DND-41 (cell line): Measurements from ENCODE around the gene NLRP3.

Experiments
- EZH2 ChIP-seq: IDR thresholded peaks from 3 replicates; pipeline ENCODE4 v1.6.1; 2012; ENCODE audit warnings: borderline replicate concordance, low read depth, mild to moderate bottlenecking, moderate library complexity, low read length, inconsistent platforms; ENCODE audit not compliant: severe bottlenecking
- TF ChIP-seq, protein P1 (sequence below): IDR thresholded peaks from 2 replicates; pipeline ENCODE4 v1.5.1; 2012; ENCODE audit warnings: borderline replicate concordance, low read length, moderate library complexity, mild to moderate bottlenecking; ENCODE audit not compliant: poor library complexity, severe bottlenecking; ENCODE audit errors: extremely low read depth

DNA sequence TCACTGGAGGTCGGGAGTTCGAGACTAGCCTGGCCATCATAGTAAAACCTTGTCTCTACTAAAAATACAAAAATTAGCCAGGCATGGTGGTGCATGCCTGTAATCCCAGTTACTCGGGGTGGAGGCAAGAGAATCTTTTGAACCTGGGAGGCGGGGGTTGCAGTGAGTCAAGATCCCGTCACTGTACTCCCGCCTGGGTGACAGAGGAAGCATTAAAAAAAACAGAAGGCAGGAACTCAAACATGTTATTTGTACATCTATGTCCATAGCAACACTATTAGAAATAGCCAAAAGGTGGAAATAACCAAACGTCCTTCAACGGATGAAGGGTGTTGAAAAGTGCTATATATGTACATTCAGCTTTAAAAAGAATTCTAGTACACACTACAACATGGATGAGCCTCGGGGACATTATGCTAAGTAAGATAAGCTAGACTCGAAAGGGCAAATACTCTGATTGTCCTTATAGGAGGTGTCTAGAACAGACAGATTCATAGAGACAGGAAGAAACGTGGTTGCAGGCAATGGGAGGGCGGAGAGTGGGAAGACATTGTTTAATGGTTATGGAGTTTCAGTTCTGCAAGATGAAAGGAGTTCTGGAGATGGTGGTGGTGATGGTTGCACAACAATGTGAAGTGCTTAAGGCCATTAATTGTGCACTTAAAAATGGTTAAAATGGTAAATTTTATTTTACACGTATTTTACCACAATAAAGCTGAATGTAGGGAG lies 19.2 kb downstream of the NLRP3 start:
- TF ChIP-seq, protein P1, sequence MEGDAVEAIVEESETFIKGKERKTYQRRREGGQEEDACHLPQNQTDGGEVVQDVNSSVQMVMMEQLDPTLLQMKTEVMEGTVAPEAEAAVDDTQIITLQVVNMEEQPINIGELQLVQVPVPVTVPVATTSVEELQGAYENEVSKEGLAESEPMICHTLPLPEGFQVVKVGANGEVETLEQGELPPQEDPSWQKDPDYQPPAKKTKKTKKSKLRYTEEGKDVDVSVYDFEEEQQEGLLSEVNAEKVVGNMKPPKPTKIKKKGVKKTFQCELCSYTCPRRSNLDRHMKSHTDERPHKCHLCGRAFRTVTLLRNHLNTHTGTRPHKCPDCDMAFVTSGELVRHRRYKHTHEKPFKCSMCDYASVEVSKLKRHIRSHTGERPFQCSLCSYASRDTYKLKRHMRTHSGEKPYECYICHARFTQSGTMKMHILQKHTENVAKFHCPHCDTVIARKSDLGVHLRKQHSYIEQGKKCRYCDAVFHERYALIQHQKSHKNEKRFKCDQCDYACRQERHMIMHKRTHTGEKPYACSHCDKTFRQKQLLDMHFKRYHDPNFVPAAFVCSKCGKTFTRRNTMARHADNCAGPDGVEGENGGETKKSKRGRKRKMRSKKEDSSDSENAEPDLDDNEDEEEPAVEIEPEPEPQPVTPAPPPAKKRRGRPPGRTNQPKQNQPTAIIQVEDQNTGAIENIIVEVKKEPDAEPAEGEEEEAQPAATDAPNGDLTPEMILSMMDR: no peak
- TF ChIP-seq EZH2: no peak
